Measurements from ENCODE around the gene SLC1A7.

The SLC1A7 gene

GRCh38 chr1:53133261-53134041, 9.0 kb downstream of the SLC1A7 start:
- DNase-seq = no peak

GRCh38 chr1:53132176-53132575, 10.3 kb downstream of the SLC1A7 start:
- DNase-seq = no peak

GRCh38 chr1:53131590-53131938, 10.9 kb downstream of the SLC1A7 start:
- DNase-seq = no peak

GRCh38 chr1:53130878-53131589, 11.4 kb downstream of the SLC1A7 start:
- DNase-seq = no peak

GRCh38 chr1:53130598-53130877, 11.9 kb downstream of the SLC1A7 start:
- no peak for DNase-seq

- no peak for DNase-seq
Observed at GRCh38 chr1:53129891-53130597, 12.4 kb downstream of the SLC1A7 start.

GRCh38 chr1:53128401-53128800, 14.0 kb downstream of the SLC1A7 start:
- no peak for DNase-seq

- no peak for DNase-seq
Observed at GRCh38 chr1:53127546-53127945, 14.9 kb downstream of the SLC1A7 start.

- no peak for DNase-seq
Observed at GRCh38 chr1:53126495-53126894, 15.9 kb downstream of the SLC1A7 start.

- DNase-seq = no peak
Observed at GRCh38 chr1:53125623-53126360, 16.6 kb downstream of the SLC1A7 start.

- no peak for DNase-seq
Observed at GRCh38 chr1:53125122-53125521, 17.3 kb downstream of the SLC1A7 start.

- no peak for DNase-seq
Observed at GRCh38 chr1:53123453-53124140, 18.8 kb downstream of the SLC1A7 start.

- no peak for DNase-seq
Observed at GRCh38 chr1:53122961-53123413, 19.5 kb downstream of the SLC1A7 start.

GRCh38 chr1:53122201-53122885, 20.1 kb downstream of the SLC1A7 start:
- DNase-seq = no peak

GRCh38 chr1:53121319-53122172, 20.9 kb downstream of the SLC1A7 start:
- no peak for DNase-seq

- no peak for DNase-seq
Observed at GRCh38 chr1:53120659-53121058, 21.8 kb downstream of the SLC1A7 start.

- no peak for DNase-seq
Observed at GRCh38 chr1:53117836-53118235, 24.6 kb downstream of the SLC1A7 start.

GRCh38 chr1:53116933-53117600, 25.4 kb downstream of the SLC1A7 start:
- DNase-seq = no peak

- DNase-seq = no peak
Observed at GRCh38 chr1:53116307-53116810, 26.1 kb downstream of the SLC1A7 start.
